ENCODE measurements around the gene YPEL3. TPM values are rescaled to one million over a fixed set of nuclear protein-coding genes. Genes with fewer than 3 reads are reported as not detected.

The YPEL3 gene
- total and polyA plus RNA-seq, 3 experiments from 2014 or later = 32.6 to 326 (median 36.1) TPM

- Histone ChIP-seq H3K36me3 (ENCODE audit: insufficient read depth, low read length) (peaks cover 27% of the 10 kb centered on the region), H3K4me1 (ENCODE audit: insufficient read depth, low read length) (peaks cover 32% of the 10 kb centered on the region)
- peaks cover 0 to 1% of the 10 kb centered on the region in 2 donors for H3K27me3 Mint-ChIP-seq
Measured at GRCh38 chr16:30075503-30076275, 20.3 kb downstream of the YPEL3 start, which contains the start of gene PPP4C. PPP4C (plus strand) TSS chr16:30075994; CDS start chr16:30076378, 384 bp downstream.

GRCh38 chr16:30070490-30070889, 25.5 kb downstream of the YPEL3 start:
- Mint-ChIP-seq H3K27ac (peak overlapping the region in 3 of 8 donors; percentile 12 to 83 (median 83)), H3K27me3 (no peaks in the 10 kb centered on the region), H3K36me3 (peaks cover 6 to 67% (median 11%) of the 10 kb centered on the region in 3 donors), H3K4me3 (peak overlapping the region in 2 of 7 donors; percentile 10 to 47), H3K9me3 (no peaks in the 10 kb centered on the region), H3K4me1 (peaks cover 36 to 52% (median 39%) of the 10 kb centered on the region in 3 donors)
- POLR2A ChIA-PET = interaction anchor here (0.7 to 1.4 kb wide), 4 partner anchors 17 to 675 kb away, joined by 3 to 4 read pairs (median 3); partner anchors contain the start of genes TBX6 and YPEL3
- DNase-seq = no peak
- no peak overlapping the region for H3K27ac ChIP-seq (ENCODE audit: low read depth, low read length)
- peaks cover 42% of the 10 kb centered on the region for H3K4me1 ChIP-seq (ENCODE audit: insufficient read depth, low read length)
- H3K27me3 ChIP-seq (ENCODE audit: insufficient read depth, low read length, poor library complexity, severe bottlenecking) = no peaks in the 10 kb centered on the region
- CTCF ChIA-PET = interaction anchor here (1.8 to 2.0 kb wide), 2 partner anchors 8 to 21 kb away, joined by 4 to 7 read pairs; partner anchors contain the start of gene TBX6
- H3K4me3 ChIP-seq (ENCODE audit: low read length) = no peak overlapping the region
- no peaks in the 10 kb centered on the region for H3K9me3 ChIP-seq (ENCODE audit: low read length)
- peaks cover 54% of the 10 kb centered on the region for H3K36me3 ChIP-seq (ENCODE audit: insufficient read depth, low read length)

More at GRCh38 chr16:30075503-30076275, 20.3 kb downstream of the YPEL3 start, which contains the start of gene PPP4C:
- Histone ChIP-seq H3K27me3 (ENCODE audit: insufficient read depth, low read length, poor library complexity, severe bottlenecking) (no peaks in the 10 kb centered on the region), H3K4me3 (ENCODE audit: low read length) (peak within 1 kb of the TSS; percentile 67), H3K27ac (ENCODE audit: low read depth, low read length) (peak within 1 kb of the TSS; percentile 83), H3K9me3 (ENCODE audit: low read length) (no peaks in the 10 kb centered on the region)
- POLR2A ChIA-PET = interaction anchor here (0.6 to 7.2 kb wide), 8 partner anchors 9 to 108 kb away, joined by 3 to 50 read pairs (median 4); partner anchors contain the start of genes ALDOA, CORO1A, TBX6 and YPEL3
- peak within 1 kb of the TSS; percentile 89 to 97 (median 92) for H3K4me3 Mint-ChIP-seq
- DNase-seq = peak; percentile 90 to 93 (median 91)
- H3K4me1 Mint-ChIP-seq = peaks cover 33 to 52% (median 50%) of the 10 kb centered on the region in 3 donors
- peaks cover 3 to 55% (median 7%) of the 10 kb centered on the region in 3 donors for H3K36me3 Mint-ChIP-seq
- H3K27ac Mint-ChIP-seq = peak within 1 kb of the TSS; percentile 92 to 98 (median 96)
- CTCF ChIA-PET = interaction anchor here (0.9 to 3.3 kb wide), 6 partner anchors 9 to 40 kb away, joined by 3 to 25 read pairs (median 3); partner anchors contain the start of genes ALDOA and TBX6
- H3K9me3 Mint-ChIP-seq = no peaks in the 10 kb centered on the region

- Histone ChIP-seq H3K4me3 (ENCODE audit: low read length) (no peak overlapping the region), H3K27ac (ENCODE audit: low read depth, low read length) (peak overlapping the region; percentile 3), H3K9me3 (ENCODE audit: low read length) (no peaks in the 10 kb centered on the region), H3K27me3 (ENCODE audit: insufficient read depth, low read length, poor library complexity, severe bottlenecking) (no peaks in the 10 kb centered on the region), H3K4me1 (ENCODE audit: insufficient read depth, low read length) (peaks cover 36% of the 10 kb centered on the region), H3K36me3 (ENCODE audit: insufficient read depth, low read length) (peaks cover 54% of the 10 kb centered on the region)
- Mint-ChIP-seq H3K4me1 (peaks cover 32 to 47% (median 33%) of the 10 kb centered on the region in 3 donors), H3K9me3 (no peaks in the 10 kb centered on the region), H3K27me3 (peaks cover 0 to 2% of the 10 kb centered on the region in 2 donors), H3K4me3 (peak overlapping the region in 3 of 7 donors; percentile 12 to 62 (median 36)), H3K27ac (peak overlapping the region in 4 of 8 donors; percentile 37 to 83 (median 69)), H3K36me3 (peaks cover 6 to 72% (median 11%) of the 10 kb centered on the region in 3 donors)
- CTCF ChIA-PET = interaction anchor here (1.1 to 1.8 kb wide), 2 partner anchors 9 to 24 kb away, joined by 4 read pairs; no protein-coding TSS in a partner anchor
- POLR2A ChIA-PET = interaction anchor here (0.7 to 1.4 kb wide), 3 partner anchors 22 to 675 kb away, joined by 3 read pairs; partner anchors contain the start of genes TBX6 and YPEL3
- no peak for DNase-seq
Measured at GRCh38 chr16:30069611-30070462, 26.2 kb downstream of the YPEL3 start.

GRCh38 chr16:30068750-30069610, 27.0 kb downstream of the YPEL3 start:
- ChIA-PET POLR2A (interaction anchor here (7.1 kb wide), 1 partner anchor 24 kb away, joined by 89 read pairs; the partner anchor contains the start of genes TBX6 and YPEL3), CTCF (interaction anchor here (1.1 to 1.8 kb wide), 2 partner anchors 9 to 25 kb away, joined by 4 read pairs; no protein-coding TSS in a partner anchor)
- Mint-ChIP-seq H3K27ac (peak overlapping the region; percentile 39 to 86 (median 75)), H3K4me3 (peak overlapping the region; percentile 50 to 84 (median 71)), H3K4me1 (peaks cover 33 to 46% (median 34%) of the 10 kb centered on the region in 3 donors), H3K9me3 (no peaks in the 10 kb centered on the region), H3K27me3 (peaks cover 0 to 3% of the 10 kb centered on the region in 2 donors), H3K36me3 (peaks cover 6 to 78% (median 11%) of the 10 kb centered on the region in 3 donors)
- H3K4me3 ChIP-seq (ENCODE audit: low read length) = no peak overlapping the region
- peaks cover 54% of the 10 kb centered on the region for H3K36me3 ChIP-seq (ENCODE audit: insufficient read depth, low read length)
- peak; percentile 36 to 71 (median 50) for DNase-seq
- no peaks in the 10 kb centered on the region for H3K9me3 ChIP-seq (ENCODE audit: low read length)
- no peaks in the 10 kb centered on the region for H3K27me3 ChIP-seq (ENCODE audit: insufficient read depth, low read length, poor library complexity, severe bottlenecking)
- peak overlapping the region; percentile 30 for H3K27ac ChIP-seq (ENCODE audit: low read depth, low read length)
- H3K4me1 ChIP-seq (ENCODE audit: insufficient read depth, low read length) = peaks cover 36% of the 10 kb centered on the region

- peak overlapping the region; percentile 50 to 84 (median 71) for H3K4me3 Mint-ChIP-seq
Measured at GRCh38 chr16:30068333-30068732, 27.7 kb downstream of the YPEL3 start.

GRCh38 chr16:30067584-30067916, 28.5 kb downstream of the YPEL3 start:
- Mint-ChIP-seq H3K9me3 (no peaks in the 10 kb centered on the region), H3K27ac (peak overlapping the region in 7 of 8 donors; percentile 67 to 99 (median 87)), H3K27me3 (peaks cover 0 to 3% of the 10 kb centered on the region in 2 donors), H3K4me3 (peak overlapping the region; percentile 61 to 99 (median 99)), H3K4me1 (peaks cover 36 to 52% (median 40%) of the 10 kb centered on the region in 3 donors), H3K36me3 (peaks cover 6 to 77% (median 11%) of the 10 kb centered on the region in 3 donors)
- DNase-seq = no peak
- Histone ChIP-seq H3K4me3 (ENCODE audit: low read length) (peak overlapping the region; percentile 85), H3K4me1 (ENCODE audit: insufficient read depth, low read length) (peaks cover 45% of the 10 kb centered on the region), H3K9me3 (ENCODE audit: low read length) (no peaks in the 10 kb centered on the region), H3K27me3 (ENCODE audit: insufficient read depth, low read length, poor library complexity, severe bottlenecking) (no peaks in the 10 kb centered on the region), H3K36me3 (ENCODE audit: insufficient read depth, low read length) (peaks cover 54% of the 10 kb centered on the region), H3K27ac (ENCODE audit: low read depth, low read length) (peak overlapping the region; percentile 91)
- POLR2A ChIA-PET = interaction anchor here (3.7 to 7.1 kb wide), 3 partner anchors 9 to 118 kb away, joined by 34 to 89 read pairs (median 50); partner anchors contain the start of genes PPP4C, TBX6 and YPEL3
- CTCF ChIA-PET = interaction anchor here (3.8 kb wide), 1 partner anchor 25 kb away, joined by 41 read pairs; the partner anchor contains the start of genes TBX6 and YPEL3

More at GRCh38 chr16:30068333-30068732, 27.7 kb downstream of the YPEL3 start:
- H3K27ac Mint-ChIP-seq = peak overlapping the region; percentile 39 to 86 (median 75)
- H3K36me3 ChIP-seq (ENCODE audit: insufficient read depth, low read length) = peaks cover 54% of the 10 kb centered on the region
- peak overlapping the region; percentile 30 for H3K27ac ChIP-seq (ENCODE audit: low read depth, low read length)
- H3K27me3 Mint-ChIP-seq = peaks cover 0 to 3% of the 10 kb centered on the region in 2 donors
- H3K9me3 Mint-ChIP-seq = no peaks in the 10 kb centered on the region
- H3K4me3 ChIP-seq (ENCODE audit: low read length) = no peak overlapping the region
- no peak for DNase-seq
- H3K27me3 ChIP-seq (ENCODE audit: insufficient read depth, low read length, poor library complexity, severe bottlenecking) = no peaks in the 10 kb centered on the region
- peaks cover 42% of the 10 kb centered on the region for H3K4me1 ChIP-seq (ENCODE audit: insufficient read depth, low read length)
- peaks cover 36 to 52% (median 40%) of the 10 kb centered on the region in 3 donors for H3K4me1 Mint-ChIP-seq
- no peaks in the 10 kb centered on the region for H3K9me3 ChIP-seq (ENCODE audit: low read length)
- POLR2A ChIA-PET = interaction anchor here (3.7 to 7.1 kb wide), 3 partner anchors 8 to 117 kb away, joined by 34 to 89 read pairs (median 50); partner anchors contain the start of genes PPP4C, TBX6 and YPEL3
- H3K36me3 Mint-ChIP-seq = peaks cover 6 to 77% (median 11%) of the 10 kb centered on the region in 3 donors
- CTCF ChIA-PET = interaction anchor here (3.8 kb wide), 1 partner anchor 25 kb away, joined by 41 read pairs; the partner anchor contains the start of genes TBX6 and YPEL3

Measured in CD8-positive, alpha-beta memory T cell (primary cell).